CD4-positive, alpha-beta T cell treated with Interleukin-1 beta for 1 hour (primary cell): Measurements from ENCODE around the gene ATP1B4.
A peak's percentile ranks its signal among the peaks of the same experiment; 100 is the strongest.

ENCODE experiments used
- DNase-seq, 2 donors: peaks; one replicate each; pipeline ENCODE4 v3.0.0-alpha.2; 2020 to 2022

Gene ATP1B4

DNA sequence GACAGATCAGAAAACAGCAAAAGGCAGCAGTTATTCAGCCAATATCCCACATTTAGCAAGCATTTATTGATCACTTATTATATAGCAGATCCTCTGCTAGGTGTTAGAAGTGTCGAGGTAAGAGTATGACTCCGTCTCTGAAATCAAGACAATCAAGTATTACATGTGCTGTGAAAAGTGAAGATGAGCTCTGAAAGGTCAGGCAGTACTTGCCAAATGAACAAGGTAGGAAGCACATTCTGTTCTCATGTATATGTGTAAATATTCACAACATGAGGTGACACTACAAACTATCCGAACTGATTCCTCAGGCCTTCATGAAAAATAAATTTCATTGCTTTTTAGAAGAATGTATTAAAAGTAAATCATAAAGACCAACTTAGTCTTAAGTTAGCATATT lies 15.3 kb downstream of the ATP1B4 start:
- DNase-seq, result no peak

DNA sequence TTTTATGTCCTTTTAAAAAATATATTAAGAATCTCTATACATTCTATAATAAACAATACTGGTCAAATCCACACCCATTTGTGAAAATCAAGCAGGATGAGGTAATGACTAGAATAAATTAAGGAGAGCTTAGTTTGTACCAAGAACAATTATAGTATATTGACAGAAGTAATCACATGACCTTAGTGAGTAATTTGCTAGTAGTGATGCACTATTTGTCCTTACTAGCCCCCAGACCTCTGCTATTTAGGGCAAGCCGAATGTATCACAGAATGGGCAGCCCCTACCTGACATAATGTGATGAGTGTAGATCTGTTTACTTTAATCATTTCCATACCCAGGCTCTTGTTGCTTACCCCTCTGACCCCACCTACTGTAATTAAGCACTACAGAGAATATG lies 15.8 kb downstream of the ATP1B4 start:
- DNase-seq, result no peak

DNA sequence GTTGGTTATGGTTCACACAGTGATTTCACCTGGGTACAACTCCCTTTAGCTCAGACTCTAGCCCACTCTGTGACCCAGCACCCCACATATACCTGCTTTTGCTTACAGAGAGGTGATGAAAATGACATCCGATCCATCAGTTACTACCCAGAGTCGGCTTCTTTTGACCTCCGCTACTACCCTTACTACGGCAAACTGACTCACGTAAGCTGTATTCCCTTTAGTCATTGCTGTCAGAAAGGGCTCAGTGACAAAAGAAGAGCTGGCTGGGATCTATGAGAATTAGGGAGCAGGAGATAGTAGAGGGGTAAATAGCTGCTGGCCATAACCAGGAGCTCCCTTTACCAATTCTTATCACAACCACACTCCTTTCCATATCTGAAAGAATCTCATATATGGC lies 16.7 kb downstream of the ATP1B4 start:
- no peak for DNase-seq

GRCh38 chrX:120379937-120380681 lies 18.2 kb downstream of the ATP1B4 start:
- no peak for DNase-seq

DNA sequence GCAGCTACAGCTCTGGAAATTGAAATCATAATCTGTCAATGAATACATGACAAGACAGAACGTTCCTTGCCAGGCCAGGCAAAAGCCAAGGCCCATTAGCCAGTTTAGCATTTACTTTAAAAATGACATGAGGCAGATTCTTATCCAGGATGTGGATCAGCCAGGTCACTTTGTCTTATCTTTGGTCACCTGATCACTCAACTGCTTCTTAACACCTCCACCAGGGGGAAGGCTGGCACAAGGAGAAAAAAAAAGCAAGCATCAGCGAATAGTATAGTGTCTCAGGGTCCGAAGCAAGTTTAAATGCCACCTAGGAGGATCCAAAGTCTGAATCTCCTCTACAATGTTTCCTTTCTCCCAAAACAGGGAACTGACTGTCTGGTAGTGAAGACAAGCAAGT lies 18.8 kb downstream of the ATP1B4 start:
- peak; percentile 37 to 60 for DNase-seq

GRCh38 chrX:120401301-120401700 lies 39.4 kb downstream of the ATP1B4 start:
- no peak for DNase-seq

GRCh38 chrX:120402369-120402768 lies 40.5 kb downstream of the ATP1B4 start:
- no peak for DNase-seq

DNA sequence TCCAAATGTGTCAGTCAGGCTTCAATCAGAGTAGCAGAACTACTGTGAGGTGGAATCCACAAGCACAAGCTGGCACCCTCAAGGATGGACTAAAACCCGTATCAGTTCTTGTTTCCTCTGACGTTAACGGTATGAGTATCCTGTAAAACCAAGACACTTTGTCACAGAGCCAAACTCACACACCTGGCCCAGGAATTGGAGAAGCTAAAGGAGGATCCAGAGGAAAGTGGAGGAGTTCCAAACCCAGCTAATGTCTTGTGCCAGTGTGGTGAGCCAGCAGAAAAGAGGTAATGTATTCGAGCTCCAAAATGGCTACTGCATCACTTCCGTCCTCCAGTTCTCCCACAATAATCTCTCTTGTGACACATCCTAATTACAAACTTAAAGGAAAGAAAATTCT lies 44.7 kb downstream of the ATP1B4 start:
- no peak for DNase-seq

GRCh38 chrX:120408168-120408567 lies 46.3 kb downstream of the ATP1B4 start:
- no peak for DNase-seq

DNA sequence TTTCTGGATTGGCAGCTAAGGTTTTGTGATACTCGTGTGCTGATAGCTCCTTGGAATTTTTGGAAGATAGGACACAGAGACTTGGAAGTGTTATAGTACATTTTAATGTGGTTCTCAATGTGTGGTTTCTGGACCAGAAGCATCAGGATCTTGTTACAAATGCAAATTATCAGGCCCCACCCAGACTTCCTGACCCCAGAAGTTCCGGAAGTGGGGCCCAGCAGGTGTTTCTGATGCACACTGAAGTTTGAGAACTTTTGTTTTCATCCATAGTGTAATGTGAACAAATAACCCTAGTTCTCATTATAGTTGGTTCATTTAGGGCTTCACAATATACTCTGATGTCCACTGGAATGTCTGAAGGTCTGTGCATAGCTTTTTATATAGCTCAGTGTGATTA lies 57.6 kb downstream of the ATP1B4 start:
- peak; percentile 10 to 25 for DNase-seq

DNA sequence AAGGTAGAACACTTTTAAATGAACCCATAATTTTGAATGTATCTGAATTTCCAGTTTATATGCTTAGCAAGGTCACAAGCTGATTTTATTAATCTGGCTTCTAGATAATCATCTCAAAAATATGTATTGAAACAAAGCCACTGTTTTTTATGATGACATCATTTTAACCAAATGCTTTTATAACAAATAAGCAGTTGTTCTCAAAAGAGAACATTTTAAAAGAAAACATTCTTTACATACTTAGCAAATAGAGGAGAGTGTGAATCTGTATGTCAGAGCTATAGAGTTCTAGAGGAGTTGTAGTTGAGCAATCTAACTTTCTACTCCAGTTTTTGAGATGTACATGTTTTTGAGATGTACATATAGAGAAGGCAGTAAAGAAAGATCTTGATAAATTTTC lies 64.7 kb downstream of the ATP1B4 start:
- no peak for DNase-seq

GRCh38 chrX:120428309-120428708 lies 66.4 kb downstream of the ATP1B4 start:
- no peak for DNase-seq

DNA sequence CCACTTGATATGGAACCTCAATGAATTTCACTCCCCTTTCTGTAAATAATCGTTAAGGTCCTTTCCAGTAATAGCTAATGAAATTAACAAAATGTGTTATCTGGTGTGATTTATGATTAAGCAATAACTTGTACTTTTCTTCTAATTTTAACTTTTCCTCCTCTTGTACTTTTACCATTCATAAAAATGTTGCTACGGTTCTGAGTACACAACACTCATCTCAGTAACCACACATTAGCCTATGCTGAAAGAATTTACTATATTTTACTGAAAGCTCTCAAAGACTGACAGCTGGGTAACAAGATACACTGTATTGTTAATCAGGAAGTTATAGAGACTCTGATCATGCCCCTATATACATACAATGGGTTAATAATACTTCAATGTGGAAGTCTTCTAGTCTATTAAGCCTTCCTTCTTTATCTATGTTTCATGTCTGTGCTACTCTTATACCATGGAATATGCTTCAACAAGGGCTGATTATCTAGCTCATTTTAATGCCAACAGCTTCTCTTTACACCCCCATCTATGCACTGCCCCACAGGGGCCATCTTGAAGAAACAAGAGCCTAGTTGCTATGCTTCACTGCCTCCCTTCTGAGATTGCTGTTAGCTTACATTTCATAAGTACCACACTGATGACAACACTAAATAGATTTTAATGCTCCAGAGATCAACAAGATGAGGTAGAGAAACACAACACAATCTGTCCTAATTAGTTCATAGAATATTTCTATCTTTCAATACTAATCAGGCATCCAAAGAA lies 68.1 kb downstream of the ATP1B4 start:
- DNase-seq, result no peak
